ENCODE data around the gene DLST.
A peak's percentile ranks its signal among the peaks of the same experiment; 100 is the strongest.

DLST gene

GRCh38 chr14:74860899-74861733 is 20.6 kb upstream of the DLST start:
- no peak for DNase-seq (ENCODE audit: low read depth)

GRCh38 chr14:74861734-74862090 is 20.0 kb upstream of the DLST start:
- no peak for DNase-seq (ENCODE audit: low read depth)

- no peak for DNase-seq (ENCODE audit: low read depth)
Observed at GRCh38 chr14:74863274-74863673, 18.4 kb upstream of the DLST start.

GRCh38 chr14:74864198-74864597 is 17.5 kb upstream of the DLST start:
- DNase-seq (ENCODE audit: low read depth) = no peak

- DNase-seq (ENCODE audit: low read depth) = no peak
Observed at GRCh38 chr14:74865156-74865555, 16.6 kb upstream of the DLST start.

- no peak for DNase-seq (ENCODE audit: low read depth)
Observed at GRCh38 chr14:74866708-74867389, 14.9 kb upstream of the DLST start.

GRCh38 chr14:74867673-74868072 is 14.0 kb upstream of the DLST start:
- no peak for DNase-seq (ENCODE audit: low read depth)

- no peak for DNase-seq (ENCODE audit: low read depth)
Observed at GRCh38 chr14:74868739-74869138, 13.0 kb upstream of the DLST start.

- no peak for DNase-seq (ENCODE audit: low read depth)
Observed at GRCh38 chr14:74871819-74872218, 9.9 kb upstream of the DLST start.

- DNase-seq (ENCODE audit: low read depth) = no peak
Observed at GRCh38 chr14:74875204-74875603, 6.5 kb upstream of the DLST start.

- no peak for DNase-seq (ENCODE audit: low read depth)
Observed at GRCh38 chr14:74875941-74876913, 5.5 kb upstream of the DLST start, which contains the start of gene PROX2. TSS of gene PROX2 (minus strand) at chr14:74876145. CDS start at chr14:74863834, 12,311 bp downstream.

- DNase-seq (ENCODE audit: low read depth) = no peak
Observed at GRCh38 chr14:74879427-74880182, 2.1 kb upstream of the DLST start.

GRCh38 chr14:74882103-74882920 is 596 bp downstream of the DLST start:
- no peak for DNase-seq (ENCODE audit: low read depth)

- peak; percentile 94 for DNase-seq (ENCODE audit: low read depth)
Observed at GRCh38 chr14:74886001-74886400, 4.3 kb downstream of the DLST start.

- DNase-seq (ENCODE audit: low read depth) = no peak
Observed at GRCh38 chr14:74888164-74889158, 6.7 kb downstream of the DLST start.

GRCh38 chr14:74890262-74890661 is 8.5 kb downstream of the DLST start:
- DNase-seq (ENCODE audit: low read depth) = no peak

GRCh38 chr14:74891870-74892269 is 10.2 kb downstream of the DLST start:
- peak; percentile 45 for DNase-seq (ENCODE audit: low read depth)

- no peak for DNase-seq (ENCODE audit: low read depth)
Observed at GRCh38 chr14:74892745-74893144, 11.0 kb downstream of the DLST start.

GRCh38 chr14:74893614-74894091 is 11.9 kb downstream of the DLST start:
- DNase-seq (ENCODE audit: low read depth) = no peak
